Liver (tissue), 3 donors: ENCODE measurements around the gene WLS.

Source experiments
- EGR1 ChIP-seq, 2 donors: IDR thresholded peaks; 2 replicates each; pipeline ENCODE4 v1.6.1; 2016 to 2018; ENCODE audit warnings: antibody characterized with exemption in 2 of 2, low read depth in 2 of 2
- FOXA1 ChIP-seq: IDR thresholded peaks from 2 replicates; pipeline ENCODE4 v1.6.1; 2016; ENCODE audit warnings: antibody characterized with exemption
- GABPA ChIP-seq, 2 donors: IDR thresholded peaks in 1 of 2; conservative IDR thresholded peaks in 1 of 2; 2 replicates each; pipeline ENCODE4 v1.6.1; 2016; ENCODE audit warnings: antibody characterized with exemption in 2 of 2, mild to moderate bottlenecking in 1 of 2, moderate library complexity in 1 of 2
- HNF4A ChIP-seq, 2 donors: conservative IDR thresholded peaks; 2 replicates each; pipeline ENCODE4 v1.6.1; 2016; ENCODE audit warnings: antibody characterized with exemption in 2 of 2, mild to moderate bottlenecking in 2 of 2
- RAD21 ChIP-seq, 2 donors: IDR thresholded peaks; 2 replicates each; pipeline ENCODE4 v1.6.1; 2016; ENCODE audit warnings: antibody characterized with exemption in 2 of 2, mild to moderate bottlenecking in 2 of 2
- TAF1 ChIP-seq: conservative IDR thresholded peaks from 2 replicates; pipeline ENCODE4 v1.6.1; 2016; ENCODE audit warnings: antibody characterized with exemption, mild to moderate bottlenecking
- TF ChIP-seq, protein P1 (sequence below): fragments of 150-350 bp; IDR thresholded peaks from 2 replicates; pipeline ENCODE4 v1.5.1; 2017; ENCODE audit warnings: improper control_type of control experiment, low read depth, low read length; ENCODE audit not compliant: missing input control
- TF ChIP-seq, protein P2 (sequence below): IDR thresholded peaks from 2 replicates; pipeline ENCODE4 v1.6.1; 2016; ENCODE audit warnings: antibody characterized with exemption
- donor health status: healthy.
- donor health status: healthy.

DNA sequence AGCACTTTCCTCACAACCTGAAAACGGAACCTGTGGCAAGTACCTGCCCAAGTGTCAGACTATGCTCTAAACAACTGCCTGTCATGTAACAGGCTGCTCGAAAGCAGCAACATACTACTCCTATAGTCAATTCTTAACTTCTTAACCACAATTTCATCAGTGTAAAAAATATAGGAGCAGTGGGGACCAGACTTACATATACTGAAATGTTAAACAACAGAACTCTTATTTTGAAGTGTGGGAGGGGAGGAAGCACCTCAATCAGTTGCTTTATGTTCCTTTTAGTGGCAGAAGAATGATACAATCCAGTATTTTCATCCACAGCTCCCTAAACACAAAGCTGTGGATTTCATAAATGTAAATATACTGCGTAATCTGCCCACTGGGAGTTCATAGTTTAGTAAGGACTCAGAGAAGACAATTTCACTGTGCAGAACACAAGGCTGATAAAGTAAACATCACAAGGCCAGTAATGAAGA, 44.2 kb downstream of the WLS start:
- TF ChIP-seq GABPA (IDR thresholded peaks at IDR 0.05 in 1 of 2, conservative IDR thresholded peaks at IDR 0.05 in 1 of 2) (no peak), RAD21 (IDR thresholded peaks at IDR 0.05) (no peak), EGR1 (IDR thresholded peaks at IDR 0.05; ENCODE audit: low read depth in 2 of 2) (no peak), HNF4A (conservative IDR thresholded peaks at IDR 0.05) (no peak), TAF1 (no peak), FOXA1 (no peak)
- TF ChIP-seq, protein P1, sequence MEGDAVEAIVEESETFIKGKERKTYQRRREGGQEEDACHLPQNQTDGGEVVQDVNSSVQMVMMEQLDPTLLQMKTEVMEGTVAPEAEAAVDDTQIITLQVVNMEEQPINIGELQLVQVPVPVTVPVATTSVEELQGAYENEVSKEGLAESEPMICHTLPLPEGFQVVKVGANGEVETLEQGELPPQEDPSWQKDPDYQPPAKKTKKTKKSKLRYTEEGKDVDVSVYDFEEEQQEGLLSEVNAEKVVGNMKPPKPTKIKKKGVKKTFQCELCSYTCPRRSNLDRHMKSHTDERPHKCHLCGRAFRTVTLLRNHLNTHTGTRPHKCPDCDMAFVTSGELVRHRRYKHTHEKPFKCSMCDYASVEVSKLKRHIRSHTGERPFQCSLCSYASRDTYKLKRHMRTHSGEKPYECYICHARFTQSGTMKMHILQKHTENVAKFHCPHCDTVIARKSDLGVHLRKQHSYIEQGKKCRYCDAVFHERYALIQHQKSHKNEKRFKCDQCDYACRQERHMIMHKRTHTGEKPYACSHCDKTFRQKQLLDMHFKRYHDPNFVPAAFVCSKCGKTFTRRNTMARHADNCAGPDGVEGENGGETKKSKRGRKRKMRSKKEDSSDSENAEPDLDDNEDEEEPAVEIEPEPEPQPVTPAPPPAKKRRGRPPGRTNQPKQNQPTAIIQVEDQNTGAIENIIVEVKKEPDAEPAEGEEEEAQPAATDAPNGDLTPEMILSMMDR = no peak
- TF ChIP-seq, protein P2, sequence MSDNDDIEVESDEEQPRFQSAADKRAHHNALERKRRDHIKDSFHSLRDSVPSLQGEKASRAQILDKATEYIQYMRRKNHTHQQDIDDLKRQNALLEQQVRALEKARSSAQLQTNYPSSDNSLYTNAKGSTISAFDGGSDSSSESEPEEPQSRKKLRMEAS = no peak
